GM12891 (cell line): ENCODE data around the gene ANKRD7.
"Not testable (repeated sequence)": the region's sequence is repeated elsewhere in the genome, so short reads cannot be mapped to it uniquely, and the experiment has no call there.

Source experiments
- POLR2A ChIP-seq: IDR thresholded peaks from 2 replicates; pipeline ENCODE4 v1.6.1; 2011; ENCODE audit warnings: low read depth, low read length, control low read depth
- POLR2AphosphoS5 ChIP-seq: IDR thresholded peaks from 2 replicates; pipeline ENCODE4 v1.6.1; 2011; ENCODE audit warnings: low read depth, low read length, control low read depth

GRCh38 chr7:118240320-118240719, 15.8 kb downstream of the ANKRD7 start:
- TF ChIP-seq POLR2AphosphoS5, POLR2A: not testable (repeated sequence)
